IMR-90 (cell line): ENCODE results near the gene PEF1. TPM values are rescaled to one million over a fixed set of nuclear protein-coding genes. Genes with fewer than 3 reads are reported as not detected.

ENCODE experiments used
- ATAC-seq: fragments of 200-7000 bp; cut with Tn5 transposase; 2 replicates; pipeline ENCODE4 v1.9.1; 2020; ENCODE audit warnings: low read depth, mild to moderate bottlenecking, moderate library complexity
- BruUV-seq: library from RNA; stranded (reverse); fragments of 400-500 nt; replicated peaks from 2 replicates; lab custom pipeline; 2021; lab: Mats Ljungman, UMichigan
- CTCF ChIA-PET: fragments of 300-600 bp; formaldehyde crosslinking; extraction: SDS; loops from one replicate; lab custom pipeline; 2021; ENCODE audit warnings: antibody characterized with exemption; lab: Yijun Ruan, JAX
- POLR2A ChIA-PET: fragments of 300-600 bp; sonication (Branson Sonifier 250); formaldehyde crosslinking; loops from one replicate; lab custom pipeline; 2022; ENCODE audit warnings: antibody characterized with exemption; ENCODE audit not compliant: unreplicated experiment; lab: Charles Lee
- DNase-seq: peaks from one replicate; pipeline ENCODE4 v3.0.0; 2013
- H2AFZ ChIP-seq: replicated peaks from 2 replicates; pipeline ENCODE3; 2013; ENCODE audit warnings: low read length, mild to moderate bottlenecking; ENCODE audit not compliant: poor library complexity
- H2AK5ac ChIP-seq: 2 replicates; pipeline ENCODE4 v1.6.1; 2013; ENCODE audit warnings: low read depth, low read length, inconsistent platforms
- H2AK9ac ChIP-seq: replicated peaks from 2 replicates; pipeline ENCODE3; 2013; ENCODE audit warnings: mild to moderate bottlenecking, low read depth, low read length, moderate library complexity; ENCODE audit not compliant: poor library complexity
- H2BK120ac ChIP-seq: 2 replicates; pipeline ENCODE4 v1.6.1; 2013; ENCODE audit warnings: low read depth, low read length, inconsistent platforms
- H2BK15ac ChIP-seq: 3 replicates; pipeline ENCODE4 v1.6.1; 2013; ENCODE audit warnings: low read depth, low read length, inconsistent platforms
- H2BK20ac ChIP-seq: 2 replicates; pipeline ENCODE4 v1.6.1; 2013; ENCODE audit warnings: low read depth, mild to moderate bottlenecking, inconsistent platforms, low read length, moderate library complexity
- H2BK5ac ChIP-seq: 2 replicates; pipeline ENCODE4 v1.6.1; 2013; ENCODE audit warnings: mild to moderate bottlenecking, low read depth, low read length, inconsistent platforms; ENCODE audit not compliant: poor library complexity, severe bottlenecking
- H3K14ac ChIP-seq: replicated peaks from 2 replicates; pipeline ENCODE4 v1.6.1; 2013; ENCODE audit warnings: low read depth, low read length, inconsistent platforms
- H3K18ac ChIP-seq: 2 replicates; pipeline ENCODE4 v1.6.1; 2013; ENCODE audit warnings: low read depth, low read length, control low read depth
- H3K23ac ChIP-seq: 2 replicates; pipeline ENCODE4 v1.6.1; 2013; ENCODE audit warnings: low read depth, low read length, inconsistent platforms
- H3K27ac ChIP-seq: 2 replicates; pipeline ENCODE4 v1.5.1; 2013; ENCODE audit warnings: mild to moderate bottlenecking, control low read depth, low read length; ENCODE audit not compliant: insufficient read depth
- H3K27me3 ChIP-seq: 2 replicates; pipeline ENCODE4 v1.6.1; 2013; ENCODE audit warnings: low read length; ENCODE audit not compliant: control insufficient read depth, insufficient read depth
- H3K36me3 ChIP-seq: 2 replicates; pipeline ENCODE4 v1.6.1; 2013; ENCODE audit warnings: low read length, mixed read lengths; ENCODE audit not compliant: control insufficient read depth, insufficient read depth
- H3K4ac ChIP-seq: 2 replicates; pipeline ENCODE4 v1.6.1; 2013; ENCODE audit warnings: low read depth, low read length, inconsistent platforms
- H3K4me1 ChIP-seq: 2 replicates; pipeline ENCODE4 v1.6.1; 2013; ENCODE audit warnings: low read length, mixed read lengths; ENCODE audit not compliant: control insufficient read depth, insufficient read depth
- H3K4me2 ChIP-seq: 2 replicates; pipeline ENCODE4 v1.6.1; 2013; ENCODE audit warnings: low read depth, mild to moderate bottlenecking, control low read depth, low read length, moderate library complexity
- H3K4me3 ChIP-seq: 2 replicates; pipeline ENCODE4 v1.5.1; 2013; ENCODE audit warnings: low read depth, mild to moderate bottlenecking, control low read depth, low read length, moderate library complexity; ENCODE audit not compliant: insufficient read depth
- H3K56ac ChIP-seq: 2 replicates; pipeline ENCODE4 v1.6.1; 2013; ENCODE audit warnings: low read length, inconsistent platforms; ENCODE audit not compliant: insufficient read depth; ENCODE audit errors: extremely low read depth
- H3K79me1 ChIP-seq, 2 experiments: 2 replicates each; pipeline ENCODE4 v1.6.1; 2013; ENCODE audit warnings: low read length in 2 of 2, inconsistent platforms in 1 of 2, low read depth in 1 of 2
- H3K9ac ChIP-seq: 2 replicates; pipeline ENCODE4 v1.6.1; 2013; ENCODE audit warnings: low read depth, low read length, control low read depth
- H3K9me1 ChIP-seq: 2 replicates; pipeline ENCODE4 v1.6.1; 2013; ENCODE audit warnings: low read length, inconsistent platforms; ENCODE audit not compliant: insufficient read depth
- H3K9me3 ChIP-seq: 2 replicates; pipeline ENCODE4 v1.6.1; 2013; ENCODE audit warnings: low read length; ENCODE audit not compliant: control insufficient read depth, insufficient read depth
- H4K20me1 ChIP-seq: 2 replicates; pipeline ENCODE4 v1.6.1; 2013; ENCODE audit warnings: low read length, inconsistent platforms; ENCODE audit not compliant: insufficient read depth
- H4K5ac ChIP-seq: 2 replicates; pipeline ENCODE4 v1.6.1; 2013; ENCODE audit warnings: mild to moderate bottlenecking, low read depth, low read length, control low read depth
- H4K8ac ChIP-seq, 2 experiments: 2 replicates each; pipeline ENCODE4 v1.6.1; 2013; ENCODE audit warnings: low read depth in 2 of 2, low read length in 2 of 2, control low read depth in 1 of 2, inconsistent platforms in 1 of 2
- H4K91ac ChIP-seq: 2 replicates; pipeline ENCODE4 v1.6.1; 2013; ENCODE audit warnings: low read depth, low read length, inconsistent platforms; ENCODE audit not compliant: insufficient read depth
- BHLHE40 ChIP-seq: fragments of 150-350 bp; IDR thresholded peaks from 2 replicates; pipeline ENCODE4 v1.6.1; 2016; ENCODE audit warnings: mild to moderate bottlenecking, low read depth, low read length
- CTCF ChIP-seq: conservative IDR thresholded peaks from 2 replicates; pipeline ENCODE4 v1.5.1; 2012; ENCODE audit warnings: mild to moderate bottlenecking, low read depth, low read length, improper control_type of control experiment
- FOS ChIP-seq: fragments of 150-350 bp; IDR thresholded peaks from 2 replicates; pipeline ENCODE4 v1.6.1; 2016; ENCODE audit warnings: low read depth, low read length
- MAZ ChIP-seq: IDR thresholded peaks from 2 replicates; pipeline ENCODE4 v1.6.1; 2012; ENCODE audit warnings: low read depth, mild to moderate bottlenecking, low read length, improper control_type of control experiment, moderate library complexity, borderline replicate concordance
- MXI1 ChIP-seq: IDR thresholded peaks from 2 replicates; pipeline ENCODE4 v1.6.1; 2012; ENCODE audit warnings: low read depth, mild to moderate bottlenecking, low read length, moderate library complexity, borderline replicate concordance
- NFE2L2 ChIP-seq: fragments of 150-350 bp; IDR thresholded peaks from 2 replicates; pipeline ENCODE4 v1.6.1; 2016; ENCODE audit warnings: low read depth, mild to moderate bottlenecking, low read length
- POLR2A ChIP-seq: IDR thresholded peaks from 2 replicates; pipeline ENCODE4 v1.6.1; 2012; ENCODE audit warnings: mild to moderate bottlenecking, low read depth, low read length
- RCOR1 ChIP-seq: IDR thresholded peaks from 2 replicates; pipeline ENCODE4 v1.6.1; 2012; ENCODE audit warnings: mild to moderate bottlenecking, low read length, improper control_type of control experiment; ENCODE audit not compliant: insufficient replicate concordance
- RFX5 ChIP-seq: IDR thresholded peaks from 2 replicates; pipeline ENCODE4 v1.8.0; 2012; ENCODE audit warnings: low read depth, mild to moderate bottlenecking, low read length, moderate library complexity
- USF2 ChIP-seq: fragments of 150-350 bp; IDR thresholded peaks from 2 replicates; pipeline ENCODE4 v1.6.1; 2017; ENCODE audit warnings: mild to moderate bottlenecking, antibody characterized with exemption, low read length, low read depth
- WGBS, 2 experiments: methylation state at CpG; one replicate each; pipeline versions ENCODE4 v1.1.5 to v1.1.7; 2013; ENCODE audit warnings: missing lambda C conversion rate in 2 of 2; ENCODE audit not compliant: insufficient read length in 1 of 2; ENCODE audit errors: extremely low coverage in 2 of 2; 5-methylcytosine and 5-hydroxymethylcytosine counted together
- dilution Hi-C: fragments of 300-500 bp; cut with HindIII; formaldehyde crosslinking; loops from one replicate; pipeline ENCODE4 v1.14.3; 2018; ENCODE audit warnings: low sequenced_read_pairs; ENCODE audit not compliant: unreplicated experiment
- in situ Hi-C: fragments of 300-500 bp; cut with MboI; formaldehyde crosslinking; loops from 3 replicates; pipeline ENCODE4 v1.14.3; 2019; ENCODE audit warnings: low sequenced_read_pairs, inconsistent platforms, mixed read lengths
- intact Hi-C: fragments of 100-400 bp; cut with micrococcal nuclease; formaldehyde crosslinking; loops from 2 replicates; pipeline ENCODE4 v1.10.0; 2022
- polyA plus RNA-seq, 3 experiments: library from polyadenylated mRNA; depleted of rRNA; stranded (reverse); fragments of >200 nt; gene quantifications; 2 replicates each; pipeline ENCODE4 v1.2.3, GENCODE V29; 2012; ENCODE audit warnings: low replicate concordance in 1 of 3
- total RNA-seq: library from RNA; depleted of rRNA; stranded (reverse); fragments of >200 nt; gene quantifications from 2 replicates; pipeline ENCODE4 v1.2.3, GENCODE V29; 2012

The PEF1 gene
- total and polyA plus RNA-seq, 2 of the 4 experiments (the other 2 are of a cell fraction) = 84.2 to 104 TPM

DNA sequence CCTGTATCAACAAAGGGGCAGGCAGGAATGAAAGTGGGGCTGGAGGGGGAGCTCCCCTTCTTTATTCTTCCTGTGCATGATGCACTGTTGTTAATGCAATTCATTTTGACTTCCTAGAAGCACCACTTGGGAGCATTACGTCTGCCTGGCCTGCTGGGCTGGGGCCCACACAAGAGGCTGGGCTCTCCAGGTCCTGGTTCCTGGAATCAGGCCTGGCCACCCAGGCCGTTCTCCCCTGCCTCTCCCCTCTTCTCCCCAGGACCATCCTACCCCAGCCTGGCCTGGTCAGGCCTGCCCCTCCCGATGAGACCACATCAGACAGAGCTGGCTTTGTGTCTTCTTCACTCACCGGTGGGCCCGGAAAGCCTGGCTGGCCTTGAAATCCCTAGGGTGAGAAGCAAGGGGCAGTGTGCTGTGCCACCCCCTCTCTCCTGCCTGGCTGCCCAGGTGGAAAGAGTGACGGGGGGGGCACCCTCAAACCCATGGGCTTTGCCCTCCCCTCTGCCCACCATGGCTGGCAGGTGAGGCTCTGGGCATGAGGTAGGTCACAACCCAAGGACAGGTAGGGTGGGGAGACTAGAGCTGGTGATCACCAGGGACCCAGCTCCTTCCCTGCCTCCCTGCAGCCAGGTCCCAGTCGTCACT, 20.7 kb upstream of the PEF1 start:
- H3K23ac ChIP-seq = no peak overlapping the region
- H4K5ac ChIP-seq = no peak overlapping the region
- H3K4ac ChIP-seq = no peak overlapping the region
- no peaks in the 10 kb centered on the region for H3K9me3 ChIP-seq
- intact Hi-C loops (loop anchor here (2.0 kb wide), 1 partner anchor 49 kb away; no protein-coding TSS in a partner anchor), in situ Hi-C loops (loop anchor here (10.0 kb wide), 1 partner anchor 79 kb away; no protein-coding TSS in a partner anchor), dilution Hi-C loops (no loop called here)
- peaks cover 6% of the 10 kb centered on the region; the same call in 1 of the 2 replicates for H3K9me1 ChIP-seq
- H2BK5ac ChIP-seq = no peak overlapping the region
- no peaks in the 10 kb centered on the region for H4K20me1 ChIP-seq
- TF ChIP-seq RCOR1 (no peak), CTCF (no peak), POLR2A (no peak), BHLHE40 (no peak), MXI1 (no peak), FOS (no peak), USF2 (no peak), MAZ (no peak), NFE2L2 (no peak), RFX5 (no peak)
- no peak overlapping the region for H3K56ac ChIP-seq
- no peak overlapping the region for H2AFZ ChIP-seq
- ATAC-seq (no peak), DNase-seq (no peak)
- no peak overlapping the region for H4K8ac ChIP-seq
- H2BK20ac ChIP-seq = no peak overlapping the region
- no peak overlapping the region for H2BK15ac ChIP-seq
- ChIA-PET CTCF (interaction anchor here (0.7 to 1.8 kb wide), 3 partner anchors 38 to 124 kb away, joined by 3 to 5 read pairs (median 4); partner anchors contain the start of gene COL16A1), POLR2A (no interaction called here)
- no peak overlapping the region for H3K4me3 ChIP-seq
- BruUV-seq = no TSS peak
- H3K79me1 ChIP-seq = peaks cover 0 to 3% of the 10 kb centered on the region in 2 experiments; a peak in 2 of 4 replicates
- H3K4me1 ChIP-seq = peaks cover 9% of the 10 kb centered on the region
- H2BK120ac ChIP-seq = no peak overlapping the region
- H4K91ac ChIP-seq = no peak overlapping the region
- no peak overlapping the region for H3K18ac ChIP-seq
- no peak overlapping the region for H3K9ac ChIP-seq
- H3K36me3 ChIP-seq = peaks cover 70% of the 10 kb centered on the region; the same call in 1 of the 2 replicates
- 80% methylated on average over 1 of the region's 7 CpGs; no CpG with 5 or more reads in 1 of the 2 experiments for WGBS, 2 experiments
- no peaks in the 10 kb centered on the region for H3K27me3 ChIP-seq
- no peak overlapping the region for H3K27ac ChIP-seq
- no peak overlapping the region for H3K14ac ChIP-seq
- H3K4me2 ChIP-seq = no peak overlapping the region
- no peak overlapping the region for H2AK5ac ChIP-seq
- peak overlapping the region; percentile 50 for H2AK9ac ChIP-seq
